GM21723 (cell line): Measurements from ENCODE around the gene LRRC71.

ENCODE experiments used
- ATAC-seq: cut with Tn5 transposase; IDR thresholded peaks from one replicate; pipeline ENCODE4 v1.9.1; 2021; ENCODE audit warnings: mild to moderate bottlenecking, moderate library complexity; ENCODE audit not compliant: unreplicated experiment

LRRC71 gene

DNA sequence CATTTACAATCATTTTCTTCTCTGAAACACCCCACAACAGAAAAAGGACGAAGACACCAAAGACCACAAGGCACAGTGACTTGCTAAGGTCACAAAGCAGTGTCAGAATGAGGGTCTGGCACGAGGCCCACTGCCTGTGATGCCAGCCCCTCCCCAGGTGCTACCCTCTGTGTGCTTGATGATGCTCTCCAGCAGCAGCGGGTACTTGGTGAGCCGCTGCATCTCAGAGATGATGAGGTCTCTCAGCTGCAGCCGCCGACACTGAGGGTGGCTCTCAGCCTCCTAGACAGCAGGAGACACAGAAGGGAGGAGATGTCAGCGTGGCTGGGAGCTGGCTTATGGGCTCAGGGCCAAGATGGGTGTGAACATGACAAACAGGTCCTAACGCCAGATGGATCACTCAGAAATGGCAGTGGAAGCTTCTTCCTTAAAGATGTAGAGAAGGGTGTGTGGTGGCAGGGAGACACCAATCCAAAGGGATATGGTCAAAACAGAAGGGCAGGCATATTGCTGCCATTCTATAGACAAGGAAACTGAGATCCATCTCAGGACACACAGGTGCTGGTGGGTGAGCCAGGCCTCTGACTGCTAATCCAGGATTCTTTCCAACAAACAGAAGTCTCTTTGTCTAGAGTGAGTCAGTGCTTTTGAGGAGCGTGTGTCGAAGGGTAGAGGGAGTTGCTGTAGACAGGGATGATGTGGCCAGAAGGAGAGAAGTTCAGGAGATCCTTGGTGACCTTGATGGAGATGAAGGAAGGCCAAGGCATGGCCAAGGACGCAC is 25.6 kb downstream of the LRRC71 start:
- no peak for ATAC-seq

- ATAC-seq: no peak
These were observed 26.7 kb downstream of the LRRC71 start for GRCh38 chr1:156947127-156947526.

GRCh38 chr1:156947818-156948525 is 27.5 kb downstream of the LRRC71 start:
- ATAC-seq: no peak

DNA sequence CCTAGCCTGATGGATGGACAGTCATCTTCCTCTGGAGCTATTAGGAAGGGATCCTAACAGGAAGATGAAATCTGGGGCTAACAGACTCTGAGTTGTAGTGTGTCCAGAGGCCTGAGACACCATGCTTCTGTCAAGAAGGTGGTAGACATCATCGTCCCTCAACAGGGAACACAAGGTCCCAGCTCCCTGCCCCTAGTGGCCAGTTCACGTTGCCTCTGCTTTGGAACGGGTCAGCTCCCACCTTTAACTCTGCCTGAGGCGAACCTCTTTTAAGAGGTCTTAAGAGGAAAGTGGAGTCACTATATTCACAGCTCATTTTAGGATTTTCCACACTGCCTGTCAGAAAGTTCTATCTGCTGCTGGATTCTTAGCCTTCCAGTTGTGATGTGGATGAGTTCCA is 28.3 kb downstream of the LRRC71 start:
- no peak for ATAC-seq

DNA sequence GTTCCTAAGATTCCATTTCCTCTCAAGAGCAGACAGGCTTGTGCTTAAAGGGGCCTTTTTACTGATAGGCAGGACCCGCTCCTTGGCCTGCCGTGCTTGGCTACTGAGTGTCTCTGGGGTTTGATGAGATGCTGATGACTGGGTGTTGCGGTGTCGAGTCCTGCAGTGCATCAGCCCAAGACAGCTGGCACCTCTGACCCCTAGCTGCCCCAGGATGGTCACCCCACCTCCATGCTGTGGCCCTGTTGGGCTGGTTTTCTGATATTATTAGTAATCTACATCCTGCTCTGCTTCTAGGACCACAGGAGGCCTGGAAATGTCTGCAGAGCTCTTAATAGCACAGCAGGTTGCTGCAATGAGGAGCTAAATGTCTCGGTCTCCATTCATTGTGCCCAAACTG is 28.7 kb downstream of the LRRC71 start:
- no peak for ATAC-seq

- ATAC-seq: no peak
These were observed 30.9 kb downstream of the LRRC71 start for GRCh38 chr1:156951371-156951770.

GRCh38 chr1:156953571-156953970 is 33.1 kb downstream of the LRRC71 start:
- ATAC-seq: no peak

DNA sequence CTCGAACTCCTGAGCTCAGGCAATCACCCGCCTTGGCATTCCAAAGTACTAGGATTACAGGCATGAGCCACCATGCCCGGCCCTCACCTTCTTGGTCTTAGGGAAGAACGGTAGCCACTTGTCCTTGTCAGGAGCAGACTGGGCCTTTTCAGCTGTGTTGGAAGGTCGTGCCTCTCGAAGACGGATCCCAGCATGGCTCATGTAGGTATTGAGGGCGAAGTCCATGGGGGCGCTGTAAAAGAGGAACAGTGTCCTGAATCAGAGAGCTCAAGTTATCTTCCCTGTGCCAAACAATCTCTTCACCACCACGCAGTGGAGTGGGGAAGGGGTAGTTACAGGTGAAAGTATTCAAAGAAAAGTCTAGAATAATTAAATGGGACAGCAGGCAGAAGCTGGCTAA is 35.9 kb downstream of the LRRC71 start:
- ATAC-seq: no peak

DNA sequence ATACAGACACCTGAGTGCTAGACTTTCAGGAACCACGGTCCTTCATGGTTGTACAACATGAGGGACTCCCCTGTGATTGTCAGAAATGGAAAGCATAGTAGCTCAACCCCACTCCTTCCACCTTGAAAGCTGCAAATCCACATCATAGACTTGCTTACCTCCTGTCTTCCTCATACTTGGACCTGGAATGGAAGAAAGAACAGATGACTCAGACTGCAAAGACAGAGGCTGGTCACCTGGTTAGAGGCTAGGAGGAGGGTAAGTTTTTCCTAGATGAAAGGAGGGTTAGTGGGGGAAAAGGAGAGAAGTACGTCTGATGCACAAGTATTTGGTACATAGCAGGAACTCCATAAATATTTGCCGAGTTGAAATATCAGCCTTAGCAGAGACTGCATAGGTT is 37.2 kb downstream of the LRRC71 start:
- no peak for ATAC-seq

GRCh38 chr1:156958247-156958714 is 37.8 kb downstream of the LRRC71 start:
- no peak for ATAC-seq

DNA sequence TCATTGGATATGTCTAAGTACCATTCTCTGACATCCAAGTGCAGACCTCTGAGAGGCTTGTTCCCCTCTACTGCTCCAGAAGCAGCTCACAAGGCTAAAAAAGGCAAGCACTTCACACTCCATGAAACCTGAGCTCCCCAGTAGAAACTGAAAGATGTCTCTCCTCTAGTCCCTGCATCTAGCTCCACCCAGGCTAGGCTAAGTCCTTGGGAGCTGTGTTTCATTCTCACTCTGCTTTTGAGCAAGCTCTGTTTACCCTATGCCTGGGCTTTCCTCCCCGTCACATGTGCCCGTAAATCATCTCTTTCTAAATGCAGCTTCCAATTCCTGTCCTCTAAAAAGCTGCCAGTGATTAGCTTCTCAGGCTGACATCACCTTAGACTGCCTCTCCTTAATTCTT is 39.0 kb downstream of the LRRC71 start:
- no peak for ATAC-seq

DNA sequence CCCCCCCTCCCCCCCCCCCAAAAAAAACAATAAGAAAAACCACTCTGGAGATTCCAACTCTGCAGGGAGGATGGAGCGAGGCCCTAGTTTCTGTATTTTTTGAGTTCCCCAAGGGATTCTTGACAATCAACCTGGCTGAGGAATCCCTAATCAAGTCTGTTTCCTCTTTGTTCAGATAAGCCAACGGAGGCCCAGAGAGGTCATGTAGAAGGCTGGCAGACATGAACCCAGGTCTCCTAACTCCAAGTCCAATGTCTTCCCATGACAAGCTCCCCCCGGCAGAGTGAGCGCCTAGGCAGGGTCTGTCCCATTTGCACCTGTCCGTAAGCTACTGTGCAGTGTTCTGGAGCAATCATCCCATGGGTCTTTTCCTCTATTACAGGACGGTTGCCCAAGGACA is 39.5 kb downstream of the LRRC71 start:
- ATAC-seq: no peak

GRCh38 chr1:156961709-156962108 is 41.3 kb downstream of the LRRC71 start:
- ATAC-seq: no peak

- no peak for ATAC-seq
These were observed 43.2 kb downstream of the LRRC71 start for GRCh38 chr1:156963621-156964020.

DNA sequence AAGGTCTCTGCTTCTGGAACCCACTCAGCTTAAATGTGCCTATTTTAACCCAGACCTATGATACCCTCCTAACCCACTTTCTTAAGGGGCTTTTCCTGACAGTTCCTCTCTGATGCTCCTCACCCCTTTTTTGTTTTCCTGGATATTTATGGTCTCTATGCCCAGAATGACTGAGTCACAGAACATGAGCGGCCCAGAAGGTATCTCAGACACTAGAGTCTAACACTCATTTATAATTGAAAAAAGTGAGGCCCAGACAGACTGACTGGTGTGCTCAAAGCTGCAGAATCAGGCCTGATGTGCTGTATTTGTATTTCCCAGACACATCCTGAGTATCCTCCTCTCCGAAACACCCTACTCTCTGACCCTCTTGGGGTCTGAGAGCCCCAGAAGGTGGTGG is 44.0 kb downstream of the LRRC71 start:
- ATAC-seq: no peak

GRCh38 chr1:156969496-156969895 is 49.1 kb downstream of the LRRC71 start:
- no peak for ATAC-seq

DNA sequence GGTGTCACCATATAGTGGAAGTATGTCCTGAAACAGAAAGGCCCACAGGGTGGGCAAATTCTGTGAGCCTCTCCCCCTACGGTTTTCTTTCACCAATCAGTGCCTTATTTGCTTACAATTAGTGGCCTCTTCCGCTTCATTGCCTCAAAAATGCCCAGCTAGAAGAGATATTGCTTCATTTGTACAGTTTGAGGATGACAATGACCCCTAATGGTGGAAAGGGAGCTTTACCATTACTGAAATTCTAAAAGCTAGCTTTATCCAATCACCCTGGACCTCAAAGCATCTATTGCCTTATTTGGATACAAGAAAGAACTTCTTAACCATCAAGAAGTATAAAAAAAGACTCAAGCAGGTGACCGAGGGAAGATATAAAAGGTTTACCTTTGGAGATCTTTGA is 49.6 kb downstream of the LRRC71 start:
- no peak for ATAC-seq

GRCh38 chr1:156973417-156973816 is 53.0 kb downstream of the LRRC71 start:
- no peak for ATAC-seq

DNA sequence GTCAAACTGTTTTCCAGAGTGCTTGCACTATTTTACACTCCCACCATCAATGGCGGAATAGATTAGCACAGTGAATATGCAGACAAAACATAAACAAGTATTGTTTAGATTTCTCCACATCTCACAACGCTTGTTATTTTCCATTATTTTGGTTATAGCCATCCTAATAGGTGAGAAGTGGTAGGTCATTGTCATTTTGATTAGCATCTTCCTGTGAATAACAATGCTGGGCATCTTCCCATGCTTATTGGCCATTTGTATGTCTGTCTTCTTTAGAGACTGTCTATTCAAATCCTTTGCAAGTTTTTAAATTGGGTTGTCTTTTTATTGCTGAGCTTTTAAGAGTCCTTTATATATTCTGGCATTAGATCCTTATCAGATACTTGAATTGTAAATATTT is 54.7 kb downstream of the LRRC71 start:
- ATAC-seq: no peak

DNA sequence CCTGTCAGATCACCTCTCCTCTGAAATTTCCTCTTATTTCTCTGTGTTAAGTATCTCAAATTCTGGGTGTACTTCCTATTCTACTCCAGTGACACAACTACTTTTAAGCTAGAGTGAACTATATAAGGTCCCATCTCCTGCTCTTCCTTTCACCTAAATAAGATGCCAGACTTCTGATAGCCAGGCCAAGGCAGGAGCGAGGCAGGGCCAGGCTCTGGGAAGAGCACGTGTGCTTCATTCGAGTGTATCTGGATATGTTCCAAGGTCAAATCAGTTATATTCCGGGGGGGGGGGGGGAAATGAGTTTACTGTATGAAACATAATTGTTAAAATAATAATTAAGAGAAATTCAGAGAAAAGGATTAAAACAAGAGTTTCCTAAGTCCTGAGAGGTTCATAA is 60.1 kb downstream of the LRRC71 start:
- ATAC-seq: no peak
